GM12878 (cell line): ENCODE results near the gene MAF.

Experiments
- ATF7 ChIP-seq: fragments of 450-650 bp; IDR thresholded peaks from 2 replicates; pipeline ENCODE4 v1.6.1; 2016; ENCODE audit warnings: low read depth, mild to moderate bottlenecking
- BHLHE40 ChIP-seq, 2 experiments: fragments of 450-650 bp in 1 of 2; IDR thresholded peaks; 2 replicates each; pipeline ENCODE4 v1.6.1; 2011 to 2017; ENCODE audit warnings: low read depth in 2 of 2, borderline replicate concordance in 1 of 2, improper control_type of control experiment in 1 of 2, low read length in 1 of 2, mild to moderate bottlenecking in 1 of 2
- EZH2 ChIP-seq: IDR thresholded peaks from 2 replicates; pipeline ENCODE4 v1.6.1; 2012; ENCODE audit warnings: low read depth, mild to moderate bottlenecking, control low read depth, inconsistent platforms, low read length, borderline replicate concordance; ENCODE audit not compliant: control insufficient read depth
- HDAC6 ChIP-seq: fragments of 200-600 bp; sonication (generic); IDR thresholded peaks from one replicate; pipeline ENCODE4 v1.8.0; 2017; ENCODE audit warnings: antibody characterized with exemption; ENCODE audit not compliant: unreplicated experiment
- NRF1 ChIP-seq: conservative IDR thresholded peaks from 2 replicates; pipeline ENCODE4 v1.6.1; 2011; ENCODE audit warnings: mild to moderate bottlenecking, low read depth, low read length, improper control_type of control experiment
- RAD21 ChIP-seq: IDR thresholded peaks from 2 replicates; pipeline ENCODE4 v1.6.1; 2011; ENCODE audit warnings: mild to moderate bottlenecking, low read depth, low read length, moderate library complexity; ENCODE audit not compliant: insufficient read depth
- TCF12 ChIP-seq: IDR thresholded peaks from 2 replicates; pipeline ENCODE4 v1.6.1; 2011; ENCODE audit warnings: low read depth, mild to moderate bottlenecking, low read length
- ZNF207 ChIP-seq: fragments of 450-650 bp; IDR thresholded peaks from 2 replicates; pipeline ENCODE4 v1.6.1; 2014; ENCODE audit warnings: antibody characterized with exemption, mild to moderate bottlenecking, borderline replicate concordance
- TF ChIP-seq, protein P1 (sequence below), 3 experiments: IDR thresholded peaks in 2 of 3; conservative IDR thresholded peaks in 1 of 3; 2 replicates each; pipeline ENCODE4 v1.5.1; 2011; ENCODE audit warnings: low read depth in 3 of 3, low read length in 3 of 3, mild to moderate bottlenecking in 3 of 3, control low read depth in 2 of 3, moderate library complexity in 2 of 3, inconsistent platforms in 1 of 3, mixed read lengths in 1 of 3; ENCODE audit not compliant: control insufficient read depth in 2 of 3, insufficient read depth in 1 of 3; ENCODE audit errors: extremely low read depth in 1 of 3
- TF ChIP-seq, protein P2 (sequence below): IDR thresholded peaks from 2 replicates; pipeline ENCODE4 v1.6.1; 2011; ENCODE audit warnings: mild to moderate bottlenecking, low read depth, low read length, moderate library complexity; ENCODE audit not compliant: insufficient replicate concordance
- TF ChIP-seq, protein P3 (sequence below): IDR thresholded peaks from 2 replicates; pipeline ENCODE4 v1.6.1; 2011; ENCODE audit warnings: low read depth, mild to moderate bottlenecking, low read length, moderate library complexity, borderline replicate concordance; ENCODE audit errors: extremely low read depth

DNA sequence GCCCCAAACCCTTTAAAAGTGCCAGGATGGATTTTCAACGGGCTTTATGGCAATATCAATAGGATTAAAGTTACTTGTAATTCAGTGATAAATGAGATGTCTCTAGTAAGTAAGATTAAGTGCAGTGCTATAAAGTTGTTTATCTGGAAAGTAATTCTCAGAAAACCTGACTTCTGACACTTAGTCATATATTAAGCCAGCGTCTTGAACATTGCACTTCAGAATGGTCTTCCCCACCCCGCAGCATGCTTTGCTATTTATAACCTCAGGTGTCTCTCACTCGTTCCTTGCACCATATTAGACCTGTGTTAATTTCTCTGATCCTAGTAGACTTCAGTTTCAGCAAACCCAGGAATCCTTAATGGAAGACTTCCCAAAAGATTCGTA is 2.1 kb upstream of the MAF start:
- TF ChIP-seq, protein P1, sequence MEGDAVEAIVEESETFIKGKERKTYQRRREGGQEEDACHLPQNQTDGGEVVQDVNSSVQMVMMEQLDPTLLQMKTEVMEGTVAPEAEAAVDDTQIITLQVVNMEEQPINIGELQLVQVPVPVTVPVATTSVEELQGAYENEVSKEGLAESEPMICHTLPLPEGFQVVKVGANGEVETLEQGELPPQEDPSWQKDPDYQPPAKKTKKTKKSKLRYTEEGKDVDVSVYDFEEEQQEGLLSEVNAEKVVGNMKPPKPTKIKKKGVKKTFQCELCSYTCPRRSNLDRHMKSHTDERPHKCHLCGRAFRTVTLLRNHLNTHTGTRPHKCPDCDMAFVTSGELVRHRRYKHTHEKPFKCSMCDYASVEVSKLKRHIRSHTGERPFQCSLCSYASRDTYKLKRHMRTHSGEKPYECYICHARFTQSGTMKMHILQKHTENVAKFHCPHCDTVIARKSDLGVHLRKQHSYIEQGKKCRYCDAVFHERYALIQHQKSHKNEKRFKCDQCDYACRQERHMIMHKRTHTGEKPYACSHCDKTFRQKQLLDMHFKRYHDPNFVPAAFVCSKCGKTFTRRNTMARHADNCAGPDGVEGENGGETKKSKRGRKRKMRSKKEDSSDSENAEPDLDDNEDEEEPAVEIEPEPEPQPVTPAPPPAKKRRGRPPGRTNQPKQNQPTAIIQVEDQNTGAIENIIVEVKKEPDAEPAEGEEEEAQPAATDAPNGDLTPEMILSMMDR (IDR thresholded peaks at IDR 0.05 in 2 of 3, conservative IDR thresholded peaks at IDR 0.05 in 1 of 3; ENCODE audit: control insufficient read depth in 2 of 3, extremely low read depth in 1 of 3, insufficient read depth in 1 of 3, low read depth in 3 of 3, low read length in 3 of 3) = no peak
- TF ChIP-seq, protein P2, sequence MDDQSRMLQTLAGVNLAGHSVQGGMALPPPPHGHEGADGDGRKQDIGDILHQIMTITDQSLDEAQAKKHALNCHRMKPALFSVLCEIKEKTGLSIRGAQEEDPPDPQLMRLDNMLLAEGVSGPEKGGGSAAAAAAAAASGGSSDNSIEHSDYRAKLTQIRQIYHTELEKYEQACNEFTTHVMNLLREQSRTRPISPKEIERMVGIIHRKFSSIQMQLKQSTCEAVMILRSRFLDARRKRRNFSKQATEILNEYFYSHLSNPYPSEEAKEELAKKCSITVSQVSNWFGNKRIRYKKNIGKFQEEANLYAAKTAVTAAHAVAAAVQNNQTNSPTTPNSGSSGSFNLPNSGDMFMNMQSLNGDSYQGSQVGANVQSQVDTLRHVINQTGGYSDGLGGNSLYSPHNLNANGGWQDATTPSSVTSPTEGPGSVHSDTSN = no peak
- TF ChIP-seq HDAC6 = no peak
- no peak for TF ChIP-seq ATF7
- no peak for TF ChIP-seq EZH2
- no peak for TF ChIP-seq NRF1
- TF ChIP-seq, protein P3, sequence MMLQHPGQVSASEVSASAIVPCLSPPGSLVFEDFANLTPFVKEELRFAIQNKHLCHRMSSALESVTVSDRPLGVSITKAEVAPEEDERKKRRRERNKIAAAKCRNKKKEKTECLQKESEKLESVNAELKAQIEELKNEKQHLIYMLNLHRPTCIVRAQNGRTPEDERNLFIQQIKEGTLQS = no peak
- TF ChIP-seq TCF12 = no peak
- TF ChIP-seq RAD21 = no peak
- TF ChIP-seq ZNF207 = no peak
- no peak for TF ChIP-seq BHLHE40 (IDR thresholded peaks at IDR 0.05; ENCODE audit: borderline replicate concordance in 1 of 2, low read depth in 2 of 2, low read length in 1 of 2)
